Measurements from ENCODE around the gene TIGIT. TPM values are rescaled to one million over a fixed set of nuclear protein-coding genes. Genes with fewer than 3 reads are reported as not detected.

Gene TIGIT
- not detected in 2 replicates for total RNA-seq

DNA sequence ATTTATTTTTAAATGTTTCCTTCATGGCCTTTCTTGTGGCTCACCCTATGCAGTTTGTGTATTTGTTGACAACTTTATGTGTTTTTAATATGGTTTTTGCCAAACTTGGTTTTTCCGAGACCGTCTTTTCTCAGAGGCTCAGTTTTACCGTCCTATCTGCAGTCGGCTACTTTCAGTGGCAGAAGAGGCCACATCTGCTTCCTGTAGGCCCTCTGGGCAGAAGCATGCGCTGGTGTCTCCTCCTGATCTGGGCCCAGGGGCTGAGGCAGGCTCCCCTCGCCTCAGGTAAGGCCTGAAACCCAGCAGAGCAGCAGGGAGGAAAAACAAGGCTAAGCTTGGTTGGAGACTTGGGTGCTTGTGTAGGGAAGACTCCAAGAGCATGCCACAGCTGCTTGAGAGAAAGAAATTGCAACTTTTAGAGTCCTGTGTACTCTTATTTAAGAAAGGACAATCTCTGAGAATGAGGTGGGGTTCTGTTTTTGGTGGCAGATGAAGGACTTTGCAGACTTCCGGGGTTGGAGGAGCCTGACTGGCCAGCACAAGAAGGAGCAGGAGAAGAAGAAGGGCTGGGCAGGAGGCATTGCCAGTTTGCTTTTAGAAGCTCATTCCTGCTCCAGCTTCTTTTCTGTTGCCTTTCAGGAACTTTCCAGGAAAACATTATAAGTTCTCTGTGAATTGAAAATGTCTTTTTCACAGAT is at the start of gene TIGIT:
TIGIT (plus strand) TSS at position 191 of the 698 bp plus-strand sequence; CDS start at position 225, 34 bp downstream.
- H3K4me3 ChIP-seq (ENCODE audit: low read depth, low read length): no peak within 1 kb of the TSS
- TF ChIP-seq, protein P1, sequence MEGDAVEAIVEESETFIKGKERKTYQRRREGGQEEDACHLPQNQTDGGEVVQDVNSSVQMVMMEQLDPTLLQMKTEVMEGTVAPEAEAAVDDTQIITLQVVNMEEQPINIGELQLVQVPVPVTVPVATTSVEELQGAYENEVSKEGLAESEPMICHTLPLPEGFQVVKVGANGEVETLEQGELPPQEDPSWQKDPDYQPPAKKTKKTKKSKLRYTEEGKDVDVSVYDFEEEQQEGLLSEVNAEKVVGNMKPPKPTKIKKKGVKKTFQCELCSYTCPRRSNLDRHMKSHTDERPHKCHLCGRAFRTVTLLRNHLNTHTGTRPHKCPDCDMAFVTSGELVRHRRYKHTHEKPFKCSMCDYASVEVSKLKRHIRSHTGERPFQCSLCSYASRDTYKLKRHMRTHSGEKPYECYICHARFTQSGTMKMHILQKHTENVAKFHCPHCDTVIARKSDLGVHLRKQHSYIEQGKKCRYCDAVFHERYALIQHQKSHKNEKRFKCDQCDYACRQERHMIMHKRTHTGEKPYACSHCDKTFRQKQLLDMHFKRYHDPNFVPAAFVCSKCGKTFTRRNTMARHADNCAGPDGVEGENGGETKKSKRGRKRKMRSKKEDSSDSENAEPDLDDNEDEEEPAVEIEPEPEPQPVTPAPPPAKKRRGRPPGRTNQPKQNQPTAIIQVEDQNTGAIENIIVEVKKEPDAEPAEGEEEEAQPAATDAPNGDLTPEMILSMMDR (IDR thresholded peaks at IDR 0.05; ENCODE audit: insufficient read depth, low read length, severe bottlenecking): no peak

GRCh38 chr3:114252954-114253353 is 40.9 kb upstream of the TIGIT start:
- Histone ChIP-seq H3K4me3 (ENCODE audit: low read depth, low read length) (no peak overlapping the region), H3K36me3 (ENCODE audit: control insufficient read depth, insufficient read depth, low read length) (no peaks in the 10 kb centered on the region), H3K27me3 (ENCODE audit: control insufficient read depth, insufficient read depth, low read length) (no peaks in the 10 kb centered on the region)
- FAIRE-seq: no peak
- DNase-seq (ENCODE audit: low read depth): no peak
- TF ChIP-seq, protein P1 (IDR thresholded peaks at IDR 0.05; ENCODE audit: insufficient read depth, low read length, severe bottlenecking): no peak

More for the DNA sequence above, at the start of gene TIGIT:
- DNase-seq (ENCODE audit: low read depth) (no peak), FAIRE-seq (no peak)
- Histone ChIP-seq H3K27me3 (ENCODE audit: control insufficient read depth, insufficient read depth, low read length) (no peaks in the 10 kb centered on the region), H3K36me3 (ENCODE audit: control insufficient read depth, insufficient read depth, low read length) (no peaks in the 10 kb centered on the region)

GRCh38 chr3:114253505-114253904 is 40.3 kb upstream of the TIGIT start:
- Histone ChIP-seq H3K36me3 (ENCODE audit: control insufficient read depth, insufficient read depth, low read length) (no peaks in the 10 kb centered on the region), H3K27me3 (ENCODE audit: control insufficient read depth, insufficient read depth, low read length) (no peaks in the 10 kb centered on the region), H3K4me3 (ENCODE audit: low read depth, low read length) (no peak overlapping the region)
- FAIRE-seq: no peak
- no peak for DNase-seq (ENCODE audit: low read depth)
- TF ChIP-seq, protein P1 (IDR thresholded peaks at IDR 0.05; ENCODE audit: insufficient read depth, low read length, severe bottlenecking): no peak

- Histone ChIP-seq H3K27me3 (ENCODE audit: control insufficient read depth, insufficient read depth, low read length) (no peaks in the 10 kb centered on the region), H3K4me3 (ENCODE audit: low read depth, low read length) (no peak overlapping the region), H3K36me3 (ENCODE audit: control insufficient read depth, insufficient read depth, low read length) (no peaks in the 10 kb centered on the region)
- TF ChIP-seq, protein P1 (IDR thresholded peaks at IDR 0.05; ENCODE audit: insufficient read depth, low read length, severe bottlenecking): no peak
- FAIRE-seq: no peak
- no peak for DNase-seq (ENCODE audit: low read depth)
Measured at GRCh38 chr3:114259566-114259965, 34.3 kb upstream of the TIGIT start.

DNA sequence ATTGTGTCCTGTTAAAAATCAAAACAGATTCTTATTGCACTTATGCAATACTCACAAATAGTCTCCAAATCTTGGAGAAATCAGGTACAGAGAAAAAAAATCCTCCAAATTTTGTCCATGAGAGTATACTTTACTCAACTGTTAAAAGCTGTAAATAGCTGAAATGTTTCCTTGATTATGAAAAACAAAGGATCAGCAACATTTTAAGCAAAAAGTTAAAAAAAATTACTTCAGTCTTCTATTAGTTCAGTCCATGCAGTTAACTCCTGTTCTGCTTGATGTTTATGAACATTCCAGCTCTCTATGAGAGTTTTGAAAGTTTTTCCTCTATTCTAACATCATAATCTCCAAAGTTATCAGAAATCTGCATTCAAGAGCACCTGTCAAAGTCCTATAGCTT is 33.7 kb upstream of the TIGIT start:
- H3K27me3 ChIP-seq (ENCODE audit: control insufficient read depth, insufficient read depth, low read length): no peaks in the 10 kb centered on the region
- DNase-seq (ENCODE audit: low read depth) (no peak), FAIRE-seq (no peak)
- TF ChIP-seq, protein P1 (IDR thresholded peaks at IDR 0.05; ENCODE audit: insufficient read depth, low read length, severe bottlenecking): no peak
- H3K4me3 ChIP-seq (ENCODE audit: low read depth, low read length): no peak overlapping the region
- H3K36me3 ChIP-seq (ENCODE audit: control insufficient read depth, insufficient read depth, low read length): no peaks in the 10 kb centered on the region

- TF ChIP-seq, protein P1 (IDR thresholded peaks at IDR 0.05; ENCODE audit: insufficient read depth, low read length, severe bottlenecking): no peak
Measured at GRCh38 chr3:114270019-114270418, 23.8 kb upstream of the TIGIT start.

More at GRCh38 chr3:114270019-114270418, 23.8 kb upstream of the TIGIT start:
- DNase-seq (ENCODE audit: low read depth): no peak
- Histone ChIP-seq H3K36me3 (ENCODE audit: control insufficient read depth, insufficient read depth, low read length) (no peaks in the 10 kb centered on the region), H3K4me3 (ENCODE audit: low read depth, low read length) (no peak overlapping the region), H3K27me3 (ENCODE audit: control insufficient read depth, insufficient read depth, low read length) (no peaks in the 10 kb centered on the region)
- FAIRE-seq: no peak
